Astrocyte (in vitro differentiated cells and primary cell): ENCODE data around the gene DHX38. TPM values are rescaled to one million over a fixed set of nuclear protein-coding genes. Genes with fewer than 3 reads are reported as not detected.

Experiments
- DNase-seq: peaks from one replicate; pipeline ENCODE4 v3.0.0-alpha.2; 2010; ENCODE audit warnings: low read depth
- FAIRE-seq: peaks from 2 replicates; lab custom pipeline; 2011; peaks lifted over from hg19 to GRCh38; lab: Jason Lieb, UNC
- H2AFZ ChIP-seq: 2 replicates; pipeline ENCODE4 v1.6.0; 2012; ENCODE audit warnings: low read depth, low read length, inconsistent platforms
- H3K27ac ChIP-seq: 2 replicates; pipeline ENCODE4 v1.5.1; 2011; ENCODE audit warnings: low read depth, low read length, inconsistent platforms
- H3K27me3 ChIP-seq: 2 replicates; pipeline ENCODE4 v1.6.0; 2011; ENCODE audit warnings: low read length, inconsistent platforms; ENCODE audit not compliant: insufficient read depth
- H3K36me3 ChIP-seq: 2 replicates; pipeline ENCODE4 v1.5.1; 2011; ENCODE audit warnings: low read length, inconsistent platforms; ENCODE audit not compliant: insufficient read depth
- H3K4me1 ChIP-seq: 2 replicates; pipeline ENCODE4 v1.5.1; 2011; ENCODE audit warnings: low read length, inconsistent platforms; ENCODE audit not compliant: insufficient read depth
- H3K4me2 ChIP-seq: 2 replicates; pipeline ENCODE4 v1.6.0; 2012; ENCODE audit warnings: low read length, inconsistent platforms
- H3K4me3 ChIP-seq: 2 replicates; pipeline ENCODE4 v1.5.1; 2011; ENCODE audit warnings: low read depth, mild to moderate bottlenecking, low read length, inconsistent platforms; ENCODE audit not compliant: insufficient read depth
- H3K79me2 ChIP-seq: 2 replicates; pipeline ENCODE4 v1.6.0; 2012; ENCODE audit warnings: mild to moderate bottlenecking, low read length, inconsistent platforms; ENCODE audit not compliant: insufficient read depth
- H3K9ac ChIP-seq: 2 replicates; pipeline ENCODE4 v1.6.0; 2012; ENCODE audit warnings: mild to moderate bottlenecking, low read length, inconsistent platforms
- H3K9me3 ChIP-seq: 2 replicates; pipeline ENCODE4 v1.5.1; 2012; ENCODE audit warnings: low read depth, mild to moderate bottlenecking, low read length, inconsistent platforms; ENCODE audit not compliant: insufficient read depth
- H4K20me1 ChIP-seq: 2 replicates; pipeline ENCODE4 v1.6.0; 2012; ENCODE audit warnings: low read length, inconsistent platforms; ENCODE audit not compliant: insufficient read depth
- H3K27ac Mint-ChIP-seq: one replicate; pipeline ENCODE4 v1.8.0; 2021; ENCODE audit warnings: mild to moderate bottlenecking, mixed read lengths; ENCODE audit not compliant: unreplicated experiment
- H3K27me3 Mint-ChIP-seq: one replicate; pipeline ENCODE4 v1.8.0; 2021; ENCODE audit warnings: low read depth, mixed read lengths; ENCODE audit not compliant: unreplicated experiment
- H3K36me3 Mint-ChIP-seq: one replicate; pipeline ENCODE4 v1.8.0; 2021; ENCODE audit warnings: low read depth, mixed read lengths; ENCODE audit not compliant: unreplicated experiment
- H3K4me1 Mint-ChIP-seq: one replicate; pipeline ENCODE4 v1.8.0; 2021; ENCODE audit warnings: low read depth, mixed read lengths; ENCODE audit not compliant: unreplicated experiment
- H3K4me3 Mint-ChIP-seq: one replicate; pipeline ENCODE4 v1.8.0; 2021; ENCODE audit warnings: mild to moderate bottlenecking, moderate library complexity, mixed read lengths; ENCODE audit not compliant: unreplicated experiment
- H3K9me3 Mint-ChIP-seq: one replicate; pipeline ENCODE4 v1.8.0; 2021; ENCODE audit warnings: mild to moderate bottlenecking, mixed read lengths; ENCODE audit not compliant: unreplicated experiment
- CTCF ChIP-seq: IDR thresholded peaks from 2 replicates; pipeline ENCODE4 v1.5.1; 2011; ENCODE audit warnings: low read depth, mild to moderate bottlenecking, inconsistent platforms, low read length, moderate library complexity; ENCODE audit not compliant: insufficient read depth
- EZH2 ChIP-seq: IDR thresholded peaks from 2 replicates; pipeline ENCODE4 v1.6.1; 2012; ENCODE audit warnings: mild to moderate bottlenecking, low read length, inconsistent platforms; ENCODE audit not compliant: insufficient read depth
- total RNA-seq: library from RNA; stranded (reverse); gene quantifications from 2 replicates; pipeline ENCODE4 v1.2.1, GENCODE V29; 2021

The DHX38 gene
- total RNA-seq, 1 donor from 2014 or later = 49.0 TPM

GRCh38 chr16:72068930-72069329 is 24.7 kb upstream of the DHX38 start:
- no peak overlapping the region for H3K27ac Mint-ChIP-seq
- no peaks in the 10 kb centered on the region for H3K9me3 ChIP-seq
- H3K4me2 ChIP-seq = no peak overlapping the region
- H3K79me2 ChIP-seq = no peaks in the 10 kb centered on the region
- no peaks in the 10 kb centered on the region for H3K36me3 ChIP-seq
- no peak for FAIRE-seq
- H3K9me3 Mint-ChIP-seq = peaks cover 8% of the 10 kb centered on the region
- no peak overlapping the region for H3K27ac ChIP-seq
- no peak overlapping the region for H3K4me3 ChIP-seq
- no peaks in the 10 kb centered on the region for H3K4me1 ChIP-seq
- peaks cover 6% of the 10 kb centered on the region for H3K36me3 Mint-ChIP-seq
- DNase-seq = no peak
- H4K20me1 ChIP-seq = no peaks in the 10 kb centered on the region
- no peaks in the 10 kb centered on the region for H3K4me1 Mint-ChIP-seq
- TF ChIP-seq CTCF (no peak), EZH2 (no peak)
- H2AFZ ChIP-seq = no peak overlapping the region
- H3K9ac ChIP-seq = no peak overlapping the region
- no peak overlapping the region for H3K4me3 Mint-ChIP-seq
- peaks cover 5% of the 10 kb centered on the region for H3K27me3 Mint-ChIP-seq
- H3K27me3 ChIP-seq = no peaks in the 10 kb centered on the region

GRCh38 chr16:72072514-72073342 is 20.9 kb upstream of the DHX38 start:
- no peak overlapping the region for H3K27ac ChIP-seq
- H3K4me3 ChIP-seq = no peak overlapping the region
- H3K27ac Mint-ChIP-seq = peak overlapping the region; percentile 8
- DNase-seq (peak; percentile 9), FAIRE-seq (no peak)
- H3K9me3 Mint-ChIP-seq = peaks cover 5% of the 10 kb centered on the region
- H3K4me1 ChIP-seq = no peaks in the 10 kb centered on the region
- no peaks in the 10 kb centered on the region for H3K27me3 ChIP-seq
- H3K79me2 ChIP-seq = no peaks in the 10 kb centered on the region
- TF ChIP-seq CTCF = no peak
- TF ChIP-seq EZH2 = no peak
- no peak overlapping the region for H2AFZ ChIP-seq
- no peaks in the 10 kb centered on the region for H4K20me1 ChIP-seq
- H3K9me3 ChIP-seq = no peaks in the 10 kb centered on the region
- H3K4me1 Mint-ChIP-seq = no peaks in the 10 kb centered on the region
- peaks cover 10% of the 10 kb centered on the region for H3K36me3 Mint-ChIP-seq
- H3K27me3 Mint-ChIP-seq = no peaks in the 10 kb centered on the region
- no peak overlapping the region for H3K4me3 Mint-ChIP-seq
- no peak overlapping the region for H3K4me2 ChIP-seq
- no peak overlapping the region for H3K9ac ChIP-seq
- H3K36me3 ChIP-seq = no peaks in the 10 kb centered on the region
